Activated CD4-positive, alpha-beta T cell treated with anti-CD3 and anti-CD28 coated beads, Interleukin-10, Interleukin-2, amounts not matched to agents 100 ng/mL and 50 ng/mL, durations not matched to agents 16 hours and 8 hours (primary cell): ENCODE results near the gene UBL7.

ENCODE experiments used
- DNase-seq: peaks from one replicate; pipeline ENCODE4 v3.0.0-alpha.2; 2020

Gene UBL7

DNA sequence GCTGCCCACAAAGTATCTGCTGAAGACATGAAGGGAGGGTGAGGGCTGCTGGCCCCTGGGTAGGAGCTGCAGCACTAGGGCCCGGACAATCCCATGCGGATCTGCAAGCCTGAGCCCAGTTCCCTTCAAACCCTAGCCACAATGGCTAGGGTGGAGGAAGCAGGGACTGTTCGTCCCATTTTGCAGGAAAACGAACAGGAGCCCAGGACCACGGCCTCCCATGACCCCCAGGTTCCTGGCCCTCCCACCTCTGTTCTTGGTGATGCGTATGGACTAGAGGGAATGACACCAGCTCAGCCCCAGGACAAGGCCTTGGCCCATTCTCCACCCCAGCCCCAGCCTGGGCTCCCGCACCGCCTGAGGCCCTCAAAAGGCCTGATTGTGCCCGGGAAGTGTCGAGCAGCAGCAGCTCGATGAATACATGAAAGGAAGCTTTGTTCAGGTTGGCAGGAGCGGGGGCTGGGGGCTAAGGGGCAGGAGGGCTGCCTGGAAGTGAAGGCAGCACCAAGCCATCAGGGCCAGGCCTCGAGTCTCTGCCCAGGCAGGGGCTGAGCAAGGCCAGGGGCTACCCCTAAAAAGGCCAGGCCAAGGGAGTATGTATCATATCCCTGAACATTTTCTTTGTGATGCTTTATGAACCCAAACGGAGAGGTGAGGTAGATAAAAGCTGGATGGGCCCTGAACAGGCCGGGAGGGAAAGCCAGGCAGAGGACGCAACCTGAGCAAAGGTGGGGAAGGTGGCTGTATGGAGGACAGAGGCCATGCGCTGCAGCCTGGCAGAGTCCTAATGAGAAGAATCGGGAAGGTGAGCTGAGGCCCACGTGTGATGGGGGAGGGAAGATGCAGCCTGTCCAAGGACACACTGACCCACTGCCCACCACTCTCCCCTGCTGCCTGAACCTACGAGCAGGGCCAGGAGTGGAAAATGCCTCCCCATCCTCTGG lies 39.4 kb downstream of the UBL7 start:
- DNase-seq = no peak

DNA sequence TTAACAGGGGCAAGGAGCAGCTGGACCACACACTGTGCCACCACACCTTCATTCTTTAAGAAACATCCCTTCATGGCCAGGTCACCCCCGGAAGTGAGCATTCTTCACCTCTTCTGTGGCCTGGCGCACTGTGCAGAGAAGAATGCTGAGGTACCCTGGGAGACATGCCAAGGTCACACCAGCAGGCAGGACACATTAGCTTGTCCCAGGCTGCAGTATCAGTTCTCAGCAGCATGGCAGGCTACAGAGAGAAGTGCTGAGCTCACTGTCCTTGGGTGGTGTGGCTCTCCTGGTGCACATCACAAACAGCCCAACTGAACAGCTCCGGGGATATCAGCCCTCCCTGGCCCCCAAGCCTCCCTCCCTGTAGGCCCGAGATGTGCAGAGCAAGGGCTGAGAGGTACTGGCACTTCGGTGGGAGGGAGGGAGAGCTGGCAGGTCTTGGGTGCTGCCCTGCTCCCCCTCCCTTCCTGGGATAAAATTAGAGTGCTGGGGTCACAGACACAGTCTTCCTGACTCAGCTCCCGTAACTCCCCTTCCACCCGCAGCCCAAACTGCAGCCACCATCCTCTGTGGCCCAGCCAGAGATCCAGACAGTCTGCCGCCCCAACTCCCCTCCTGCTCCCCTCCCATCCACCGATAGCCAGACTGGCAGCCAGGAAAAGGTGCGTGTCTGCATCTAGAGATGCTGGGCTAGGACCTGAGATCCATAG lies 40.6 kb downstream of the UBL7 start:
- no peak for DNase-seq

DNA sequence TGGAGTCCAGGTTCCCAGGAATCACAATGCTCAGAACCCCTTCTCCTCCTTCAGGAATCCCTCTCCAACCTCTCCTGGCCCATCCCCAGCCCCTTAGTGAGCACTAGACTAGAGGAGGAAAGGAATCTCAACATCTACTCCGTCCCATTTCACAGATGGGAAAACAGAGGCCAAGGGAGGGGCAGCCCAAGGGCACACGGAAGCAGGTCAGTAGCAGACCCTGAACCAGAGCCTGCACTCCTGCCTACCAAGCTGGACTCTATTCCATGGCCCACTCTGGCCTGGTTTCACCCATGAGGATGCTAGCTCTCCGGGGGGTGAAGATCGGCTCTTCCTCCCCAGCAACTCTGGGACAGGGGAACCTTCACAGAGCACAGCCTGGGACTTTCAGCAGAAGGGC lies 41.5 kb downstream of the UBL7 start:
- DNase-seq = no peak

DNA sequence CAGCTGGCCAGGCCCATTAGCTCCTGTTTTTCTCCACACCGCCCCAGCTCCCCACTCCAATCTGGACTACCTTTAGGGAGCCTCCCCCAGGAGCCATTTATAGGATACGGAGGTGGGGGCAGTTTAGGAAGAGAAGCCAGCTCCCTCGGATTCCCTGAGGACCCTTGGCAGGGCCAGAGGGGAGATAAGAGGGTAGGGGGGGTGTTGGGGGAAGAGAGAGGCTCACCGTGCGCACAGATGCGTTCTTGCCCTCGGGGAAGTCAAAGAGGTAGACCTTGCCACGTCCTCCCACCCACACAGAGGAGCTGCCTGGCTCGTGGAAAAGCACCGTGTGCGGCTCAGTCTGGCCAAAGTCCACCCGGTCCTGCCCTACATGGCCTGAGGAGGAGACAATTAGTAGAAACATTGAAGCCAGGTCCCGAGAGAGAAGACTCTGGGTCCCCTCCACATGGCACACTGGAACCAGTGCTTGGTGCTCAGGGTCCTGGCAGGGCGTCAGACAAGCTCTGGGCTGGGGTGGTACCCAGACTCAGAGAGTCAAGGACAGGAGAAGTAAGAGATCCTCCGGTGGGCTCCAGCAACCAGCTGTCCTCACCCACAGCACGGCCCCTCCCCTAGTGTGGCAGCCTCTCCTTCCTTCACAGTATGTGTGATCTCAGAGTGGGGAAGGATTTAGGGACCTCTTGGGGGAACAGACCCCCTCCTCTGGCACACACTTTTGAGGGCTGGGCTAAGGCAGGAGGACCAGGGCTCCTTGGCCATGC lies 42.2 kb downstream of the UBL7 start:
- DNase-seq = no peak

DNA sequence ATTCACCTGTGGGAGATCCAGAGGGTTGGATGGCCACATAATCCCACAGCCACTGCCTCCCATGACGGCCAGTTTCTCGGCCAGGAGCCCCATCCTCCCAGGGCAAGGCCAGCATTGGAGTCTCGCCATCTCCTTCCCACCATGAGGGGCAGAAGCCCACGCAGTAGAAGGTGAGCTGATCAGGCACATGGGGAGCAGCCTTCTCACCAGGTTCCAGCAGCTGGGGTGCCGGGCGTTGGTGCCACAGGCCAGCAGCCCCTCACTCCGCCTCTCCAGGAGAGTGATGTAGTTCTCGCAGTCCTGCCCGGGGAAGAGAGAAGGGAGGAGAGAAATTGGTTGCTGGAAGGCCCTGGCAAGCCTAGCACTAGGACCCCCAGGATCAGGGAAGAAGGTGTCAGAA lies 43.3 kb downstream of the UBL7 start:
- DNase-seq = no peak

DNA sequence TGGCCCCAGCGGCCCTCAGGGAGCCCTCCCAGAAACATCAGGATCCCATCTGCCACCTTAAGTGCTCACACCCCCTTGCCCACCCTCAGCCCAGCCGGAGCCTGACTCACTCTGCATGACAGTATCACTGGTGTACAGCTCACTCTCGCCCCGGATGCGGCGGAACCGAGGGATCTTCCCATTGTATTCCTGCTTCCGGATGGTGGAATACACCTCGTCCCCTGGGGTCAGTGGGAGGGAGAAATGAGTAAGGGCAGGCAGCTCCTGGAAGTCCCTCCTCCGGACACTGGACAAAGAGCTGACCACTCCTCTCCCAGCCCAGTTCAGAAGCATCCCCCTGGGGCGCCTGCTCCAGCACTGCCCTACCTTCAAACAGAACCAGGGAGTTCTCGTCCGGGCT lies 43.7 kb downstream of the UBL7 start:
- DNase-seq = no peak

DNA sequence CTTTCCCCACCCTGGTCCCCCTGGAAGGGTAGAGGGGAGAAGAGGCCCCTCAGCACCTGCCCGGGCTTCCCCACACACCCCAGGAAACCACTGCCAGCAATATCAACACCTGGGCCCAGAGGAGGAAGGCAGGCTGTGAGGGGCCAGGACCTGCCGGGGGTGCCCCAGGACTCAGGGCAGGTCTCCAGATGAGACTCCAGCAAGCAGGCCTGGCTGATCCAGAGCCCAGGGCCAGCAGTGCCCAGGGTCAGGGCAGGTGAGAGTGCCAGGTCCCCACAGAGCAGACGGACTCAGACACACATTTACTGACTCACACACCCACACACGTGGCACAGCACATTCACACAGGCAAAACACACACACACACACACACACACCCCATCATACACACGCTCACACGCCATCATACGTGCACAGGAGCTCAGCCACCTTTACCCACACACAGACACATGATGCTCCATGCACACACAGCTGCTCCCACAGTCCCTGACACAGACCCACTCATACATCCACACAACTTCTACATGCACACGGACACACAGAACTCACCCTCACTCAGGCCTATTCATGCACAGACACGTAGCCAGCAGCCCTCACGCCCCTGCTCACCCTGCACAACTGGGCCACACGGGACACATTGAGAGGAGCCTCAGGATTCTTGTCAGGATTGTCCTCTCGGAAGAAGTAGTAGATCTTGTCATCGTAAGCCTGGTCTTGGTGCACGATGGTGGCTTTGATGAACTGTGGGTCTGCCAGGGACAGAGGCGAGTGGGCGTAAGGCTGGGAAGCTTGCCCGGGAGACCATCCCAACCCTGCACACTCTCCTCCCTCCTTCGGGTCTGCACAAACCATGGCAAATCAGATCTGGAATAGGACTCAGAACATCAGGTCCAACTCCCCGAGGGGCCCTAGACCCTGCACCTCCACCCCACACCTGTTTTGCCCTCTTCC lies 44.7 kb downstream of the UBL7 start:
- DNase-seq = no peak

DNA sequence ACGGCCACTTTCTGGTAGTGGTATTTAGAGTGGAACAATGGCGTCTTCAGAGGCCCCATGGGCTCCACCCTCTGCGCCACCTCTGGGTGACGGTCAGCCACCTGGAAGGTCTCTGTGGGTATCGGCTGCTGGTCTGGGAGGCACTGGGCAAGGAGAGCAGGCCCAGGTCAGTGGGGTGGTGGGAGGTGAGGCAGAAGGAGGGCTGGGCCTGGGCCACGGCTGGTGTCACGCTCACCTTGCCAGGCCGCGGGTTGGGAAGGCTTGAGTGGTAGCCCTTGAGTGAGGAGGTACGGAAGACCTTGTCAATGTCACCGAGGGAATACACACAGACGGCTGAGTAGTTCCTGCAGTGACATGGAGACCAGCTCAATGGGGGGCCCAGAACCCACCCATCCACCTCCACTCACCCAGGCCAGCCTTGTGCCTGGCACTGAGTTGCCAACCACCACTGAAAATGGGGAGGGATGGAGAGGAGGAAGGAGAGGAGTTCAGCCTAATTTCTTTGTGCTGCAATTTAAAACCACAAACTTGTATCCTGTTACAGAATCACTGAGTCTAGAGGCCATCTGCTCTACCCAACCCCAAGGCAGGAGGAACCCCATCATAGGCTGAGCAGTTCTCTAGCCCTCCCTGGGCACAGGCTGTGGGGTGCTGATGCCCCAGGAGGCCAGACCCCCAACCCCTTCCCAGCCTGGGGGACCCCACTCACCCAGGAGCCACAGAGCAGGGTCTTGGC lies 46.2 kb downstream of the UBL7 start:
- no peak for DNase-seq

DNA sequence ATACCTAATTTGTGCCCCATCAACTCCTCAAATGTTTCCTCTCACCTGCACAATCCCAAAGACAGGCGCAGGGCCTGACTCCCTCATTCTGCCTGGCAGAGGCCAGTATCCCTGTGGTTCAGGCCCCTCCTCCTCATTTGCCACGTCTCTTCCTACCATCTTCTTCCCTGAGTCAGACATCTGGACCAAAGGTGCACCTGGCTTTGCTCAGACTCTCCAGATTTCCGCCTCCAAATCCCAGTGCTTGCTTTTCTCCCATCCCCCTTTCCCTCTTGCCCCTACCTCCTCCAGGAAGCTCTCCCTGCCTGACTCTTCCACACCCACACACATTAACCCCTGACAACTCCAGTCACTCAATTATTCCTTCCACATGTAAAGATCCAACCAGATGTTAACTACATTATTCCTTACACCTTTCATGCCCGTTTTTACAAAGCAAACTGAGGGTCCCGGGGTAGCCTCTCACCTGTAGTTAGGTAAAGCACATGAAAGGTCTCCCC lies 46.8 kb downstream of the UBL7 start:
- no peak for DNase-seq

DNA sequence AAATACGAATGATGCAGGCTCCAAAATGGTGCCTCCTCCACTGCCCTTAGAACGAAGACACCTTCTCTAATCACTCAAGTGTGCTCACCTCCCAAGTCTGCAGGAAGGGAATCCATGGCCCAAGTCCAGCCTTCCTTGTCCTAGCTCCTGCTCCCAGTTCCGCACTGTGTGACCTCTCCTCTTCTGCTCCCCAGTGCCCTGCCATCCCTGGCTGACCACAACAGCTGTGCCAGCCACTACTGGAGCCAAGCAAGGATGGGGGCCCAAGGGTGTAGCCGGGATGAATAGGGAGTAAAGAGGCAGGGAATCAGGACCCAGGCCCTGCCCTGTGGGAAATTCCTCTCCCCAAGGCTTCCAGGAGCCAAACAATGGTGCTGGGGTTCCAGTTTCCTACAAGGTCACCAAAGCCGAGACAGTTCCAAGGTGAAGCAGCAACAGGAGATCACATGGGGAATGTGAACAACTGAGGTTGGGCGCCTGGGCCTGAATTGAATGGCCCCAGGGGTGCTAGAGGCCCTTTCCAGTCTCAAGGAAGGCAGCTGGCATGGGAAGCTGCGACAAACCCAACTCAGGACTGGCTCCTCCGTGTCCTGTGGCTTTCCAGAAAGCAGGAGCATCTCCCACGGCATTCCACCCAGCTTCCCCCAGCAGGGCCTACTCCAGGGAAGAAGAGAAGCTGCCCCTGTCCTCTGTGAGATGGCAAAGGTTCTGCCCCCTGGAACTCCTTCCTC lies 47.4 kb downstream of the UBL7 start:
- DNase-seq = no peak

DNA sequence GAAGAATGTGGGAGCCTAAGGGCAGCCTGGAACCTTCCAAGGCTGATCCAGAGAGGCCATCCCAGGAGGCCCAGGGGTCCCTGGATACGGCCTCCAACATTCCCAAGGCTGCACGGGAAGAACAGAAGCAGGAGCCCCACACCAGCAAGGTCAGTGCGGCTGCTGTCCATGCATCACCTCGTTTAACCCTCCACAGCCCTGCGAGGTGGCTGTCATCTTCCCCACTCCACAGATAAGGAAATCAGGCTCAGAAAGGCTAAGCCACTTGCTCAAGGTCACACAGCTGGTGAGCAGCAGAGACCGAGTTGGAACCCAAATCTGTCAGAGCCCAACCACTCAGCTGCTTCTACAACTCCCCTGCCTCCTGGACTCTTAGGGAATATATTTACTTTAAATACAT lies 48.8 kb downstream of the UBL7 start:
- no peak for DNase-seq

DNA sequence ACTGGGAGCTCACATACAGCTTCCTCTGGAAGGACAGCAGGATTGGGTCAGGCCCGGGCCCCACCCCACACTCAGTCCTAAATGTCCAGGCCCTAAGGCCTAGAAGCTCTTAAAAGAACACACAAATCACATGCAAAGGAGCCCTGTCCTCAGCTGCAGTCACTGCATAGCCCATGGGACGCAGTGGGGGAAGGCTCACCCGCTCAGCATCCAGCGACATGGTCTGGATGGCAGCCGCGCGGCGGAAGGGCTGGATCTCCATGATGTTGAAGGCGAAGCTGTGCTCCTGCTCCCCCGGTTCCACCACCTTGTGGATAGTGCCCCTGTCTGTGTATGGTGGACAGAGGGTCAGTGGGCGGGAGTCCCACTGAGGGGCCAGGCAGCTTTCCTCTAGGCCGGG lies 49.3 kb downstream of the UBL7 start:
- no peak for DNase-seq

DNA sequence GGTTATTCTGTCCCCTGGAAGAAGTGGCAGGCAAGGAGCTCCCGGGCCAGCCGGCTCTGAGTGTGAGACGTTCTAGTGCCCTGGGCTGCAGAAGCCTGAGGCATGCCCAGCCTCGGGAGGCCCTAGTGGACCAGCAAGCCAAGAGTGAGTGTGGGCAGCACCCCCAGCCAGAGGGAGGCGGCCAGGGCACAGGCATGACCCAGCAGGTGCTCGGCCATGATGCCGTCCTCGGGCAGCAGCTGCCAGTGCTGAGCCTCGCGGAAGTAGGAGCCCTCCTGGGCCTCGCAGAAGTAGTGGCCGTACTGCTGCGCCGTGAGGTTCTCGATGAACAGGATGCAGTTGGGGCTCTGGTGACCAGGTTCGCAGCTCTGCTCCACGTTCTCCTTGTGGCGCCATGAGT lies 50.5 kb downstream of the UBL7 start:
- DNase-seq = no peak

DNA sequence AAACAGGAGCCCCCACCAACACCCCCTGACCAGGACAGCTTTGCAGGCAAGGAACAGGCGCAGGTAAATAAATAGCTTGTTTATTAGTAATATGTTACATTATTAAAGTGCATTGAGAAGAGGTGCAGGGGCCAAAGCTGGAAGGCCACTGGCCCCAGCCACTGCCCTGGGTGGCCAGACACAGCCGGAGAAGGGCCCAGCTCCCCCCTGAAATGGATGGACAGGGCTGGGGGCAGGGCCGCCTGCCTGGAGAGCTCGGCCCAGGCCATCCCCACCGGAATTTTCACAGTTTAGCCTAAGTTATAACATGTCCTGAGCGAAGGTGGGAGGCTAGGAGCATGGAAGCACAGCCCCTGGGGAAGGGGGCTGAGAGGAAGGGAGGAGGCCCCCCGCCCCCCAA lies 51.7 kb downstream of the UBL7 start:
- no peak for DNase-seq

DNA sequence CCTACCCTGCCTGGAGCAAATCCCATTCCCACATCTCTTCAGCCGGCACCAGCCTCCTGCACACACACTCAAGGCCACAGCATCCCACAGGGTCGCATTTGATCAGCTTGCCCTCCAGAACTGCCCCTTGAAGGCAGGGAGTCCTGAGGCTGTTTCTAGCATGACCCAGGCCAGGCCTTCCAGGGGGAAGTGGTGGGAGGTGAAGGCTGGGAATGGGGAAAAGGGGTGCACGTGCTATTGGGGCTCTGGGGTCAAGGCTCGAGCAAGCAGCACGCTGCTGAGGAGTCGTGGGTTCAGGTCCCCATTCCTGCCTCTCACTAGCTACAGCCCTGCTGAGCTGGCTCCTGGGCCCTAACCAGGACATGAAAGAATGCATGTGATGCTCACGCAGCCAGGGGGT lies 52.1 kb downstream of the UBL7 start:
- DNase-seq = no peak

DNA sequence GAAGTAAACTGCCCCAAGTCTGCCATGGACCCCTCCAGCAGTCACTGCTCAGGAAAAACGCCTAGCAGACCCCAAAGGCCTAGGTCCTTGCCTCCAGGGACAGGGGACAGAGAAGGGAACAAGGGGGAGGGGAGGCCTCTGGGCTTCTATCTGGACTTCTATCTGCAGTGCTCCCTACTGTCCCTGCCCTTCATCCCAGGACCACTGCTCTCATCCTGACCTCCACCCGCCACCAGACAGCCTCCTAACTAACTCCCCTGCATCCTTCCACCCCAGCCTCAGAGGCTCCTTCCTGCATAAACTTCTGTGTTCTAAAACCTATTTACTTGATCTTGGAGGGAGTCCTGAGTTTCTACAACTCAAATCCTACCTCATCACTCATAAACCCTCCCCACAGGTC lies 52.6 kb downstream of the UBL7 start:
- no peak for DNase-seq

DNA sequence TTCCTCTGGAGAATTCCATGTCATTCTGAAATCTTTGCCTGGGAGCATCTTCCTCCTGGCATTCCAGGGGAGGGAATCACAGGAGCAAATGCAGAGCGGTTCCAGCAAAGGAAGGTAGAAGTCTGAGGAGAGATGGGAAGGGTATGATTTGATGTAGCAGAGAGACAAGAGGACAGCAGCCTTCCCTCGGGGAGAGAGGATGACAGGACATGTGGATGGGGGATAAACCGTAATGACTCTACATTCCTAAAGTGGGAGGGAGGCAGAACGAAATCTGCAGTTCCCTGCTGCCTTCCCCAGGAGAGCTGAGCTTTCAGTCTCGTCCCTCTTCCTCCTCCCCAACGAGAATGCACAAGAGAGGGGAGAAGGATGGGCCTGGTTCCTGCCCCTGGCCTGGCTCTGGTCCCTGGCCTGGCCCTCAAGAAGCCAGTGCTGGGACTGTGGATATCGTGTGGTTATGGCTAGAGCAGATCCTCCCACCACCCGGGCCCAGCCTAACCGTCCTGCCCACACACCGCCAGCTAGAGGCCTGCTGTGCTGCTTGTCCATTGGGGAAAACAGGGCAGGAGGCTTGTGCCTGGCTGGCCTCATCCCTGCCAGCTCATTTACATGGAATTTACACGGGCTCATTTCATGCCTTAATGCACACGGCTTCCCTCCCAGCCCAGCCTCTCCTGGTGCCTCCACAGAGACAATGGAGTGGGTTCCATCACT lies 53.8 kb downstream of the UBL7 start:
- no peak for DNase-seq

DNA sequence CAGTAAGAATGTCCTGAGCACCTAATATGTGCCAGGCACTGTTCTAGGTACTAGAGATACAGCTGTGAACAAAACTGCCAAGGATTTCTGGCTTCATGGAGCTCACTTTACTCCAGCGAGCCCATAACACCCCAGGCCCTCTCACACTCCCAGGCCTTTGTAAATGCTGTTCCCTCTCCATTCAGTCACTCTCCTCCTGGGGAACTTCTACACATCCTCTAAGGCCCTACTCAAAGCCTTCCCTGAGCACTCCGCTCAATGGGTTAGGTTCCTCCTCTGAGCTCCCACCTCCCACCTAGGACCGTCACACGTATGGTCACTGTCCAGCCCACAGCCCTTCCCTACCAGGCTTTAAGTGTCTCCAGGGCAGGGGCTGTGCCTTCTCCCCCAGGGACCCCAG lies 54.4 kb downstream of the UBL7 start:
- no peak for DNase-seq

DNA sequence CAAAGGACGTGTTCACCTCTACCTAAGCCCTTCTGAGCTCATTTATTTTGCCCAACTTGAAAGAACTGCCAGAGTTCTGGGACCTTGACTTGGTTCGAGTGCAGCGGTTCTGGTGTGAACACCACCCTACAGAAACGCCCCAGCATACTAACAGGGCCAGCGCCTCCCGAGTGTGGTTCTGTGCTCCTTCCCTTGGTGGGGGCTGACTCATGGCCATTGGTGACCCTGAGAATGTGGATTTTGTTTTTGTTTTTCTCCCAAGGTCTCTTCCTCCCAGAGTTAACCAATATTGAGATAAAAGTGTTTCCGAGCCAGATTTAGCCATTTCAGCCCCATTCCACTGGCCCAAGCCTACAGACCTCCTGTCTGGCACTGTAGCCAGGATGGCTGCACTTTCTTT lies 55.1 kb downstream of the UBL7 start:
- no peak for DNase-seq

DNA sequence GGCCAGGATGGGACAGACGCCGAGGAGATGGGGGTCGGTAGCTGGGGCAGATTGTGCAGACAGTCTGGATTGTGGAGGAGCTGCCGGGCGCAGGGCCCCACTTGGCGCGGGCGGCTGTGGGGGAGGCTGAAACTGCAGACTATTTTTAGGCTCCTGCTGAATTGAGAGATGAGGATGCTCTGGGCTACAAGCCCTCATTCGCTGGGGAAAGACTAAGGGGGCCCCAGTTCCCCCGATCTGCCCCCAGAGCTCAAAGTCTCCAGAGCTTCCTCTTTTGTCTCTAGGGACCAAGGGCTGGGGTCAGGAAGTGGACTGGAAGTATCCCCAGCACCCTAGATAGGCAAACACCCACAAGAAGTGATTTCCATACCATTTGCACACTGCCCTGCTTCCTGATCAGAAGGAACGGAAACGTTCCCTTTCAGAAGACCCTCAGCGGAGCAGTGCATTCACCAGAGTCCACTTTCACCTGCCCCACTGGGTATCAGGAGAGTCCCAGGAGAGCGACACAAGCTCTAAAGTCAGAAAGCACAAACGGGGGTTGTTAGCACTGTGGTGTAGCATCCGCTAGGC lies 56.9 kb downstream of the UBL7 start:
- no peak for DNase-seq
